IMR-90 (cell line): ENCODE measurements around the gene PRMT1. TPM values are rescaled to one million over a fixed set of nuclear protein-coding genes. Genes with fewer than 3 reads are reported as not detected.

Experiments
- ATAC-seq: fragments of 200-7000 bp; cut with Tn5 transposase; 2 replicates; pipeline ENCODE4 v1.9.1; 2020; ENCODE audit warnings: low read depth, mild to moderate bottlenecking, moderate library complexity
- BruUV-seq: library from RNA; stranded (reverse); fragments of 400-500 nt; replicated peaks from 2 replicates; lab custom pipeline; 2021; lab: Mats Ljungman, UMichigan
- CTCF ChIA-PET: fragments of 300-600 bp; formaldehyde crosslinking; extraction: SDS; loops from one replicate; lab custom pipeline; 2021; ENCODE audit warnings: antibody characterized with exemption; lab: Yijun Ruan, JAX
- POLR2A ChIA-PET: fragments of 300-600 bp; sonication (Branson Sonifier 250); formaldehyde crosslinking; loops from one replicate; lab custom pipeline; 2022; ENCODE audit warnings: antibody characterized with exemption; ENCODE audit not compliant: unreplicated experiment; lab: Charles Lee
- DNase-seq: peaks from one replicate; pipeline ENCODE4 v3.0.0; 2013
- H2AFZ ChIP-seq: replicated peaks from 2 replicates; pipeline ENCODE3; 2013; ENCODE audit warnings: low read length, mild to moderate bottlenecking; ENCODE audit not compliant: poor library complexity
- H2AK5ac ChIP-seq: 2 replicates; pipeline ENCODE4 v1.6.1; 2013; ENCODE audit warnings: low read depth, low read length, inconsistent platforms
- H2AK9ac ChIP-seq: replicated peaks from 2 replicates; pipeline ENCODE3; 2013; ENCODE audit warnings: mild to moderate bottlenecking, low read depth, low read length, moderate library complexity; ENCODE audit not compliant: poor library complexity
- H2BK120ac ChIP-seq: 2 replicates; pipeline ENCODE4 v1.6.1; 2013; ENCODE audit warnings: low read depth, low read length, inconsistent platforms
- H2BK15ac ChIP-seq: 3 replicates; pipeline ENCODE4 v1.6.1; 2013; ENCODE audit warnings: low read depth, low read length, inconsistent platforms
- H2BK20ac ChIP-seq: 2 replicates; pipeline ENCODE4 v1.6.1; 2013; ENCODE audit warnings: low read depth, mild to moderate bottlenecking, inconsistent platforms, low read length, moderate library complexity
- H2BK5ac ChIP-seq: 2 replicates; pipeline ENCODE4 v1.6.1; 2013; ENCODE audit warnings: mild to moderate bottlenecking, low read depth, low read length, inconsistent platforms; ENCODE audit not compliant: poor library complexity, severe bottlenecking
- H3K14ac ChIP-seq: replicated peaks from 2 replicates; pipeline ENCODE4 v1.6.1; 2013; ENCODE audit warnings: low read depth, low read length, inconsistent platforms
- H3K18ac ChIP-seq: 2 replicates; pipeline ENCODE4 v1.6.1; 2013; ENCODE audit warnings: low read depth, low read length, control low read depth
- H3K23ac ChIP-seq: 2 replicates; pipeline ENCODE4 v1.6.1; 2013; ENCODE audit warnings: low read depth, low read length, inconsistent platforms
- H3K27ac ChIP-seq: 2 replicates; pipeline ENCODE4 v1.5.1; 2013; ENCODE audit warnings: mild to moderate bottlenecking, control low read depth, low read length; ENCODE audit not compliant: insufficient read depth
- H3K27me3 ChIP-seq: 2 replicates; pipeline ENCODE4 v1.6.1; 2013; ENCODE audit warnings: low read length; ENCODE audit not compliant: control insufficient read depth, insufficient read depth
- H3K36me3 ChIP-seq: 2 replicates; pipeline ENCODE4 v1.6.1; 2013; ENCODE audit warnings: low read length, mixed read lengths; ENCODE audit not compliant: control insufficient read depth, insufficient read depth
- H3K4ac ChIP-seq: 2 replicates; pipeline ENCODE4 v1.6.1; 2013; ENCODE audit warnings: low read depth, low read length, inconsistent platforms
- H3K4me1 ChIP-seq: 2 replicates; pipeline ENCODE4 v1.6.1; 2013; ENCODE audit warnings: low read length, mixed read lengths; ENCODE audit not compliant: control insufficient read depth, insufficient read depth
- H3K4me2 ChIP-seq: 2 replicates; pipeline ENCODE4 v1.6.1; 2013; ENCODE audit warnings: low read depth, mild to moderate bottlenecking, control low read depth, low read length, moderate library complexity
- H3K4me3 ChIP-seq: 2 replicates; pipeline ENCODE4 v1.5.1; 2013; ENCODE audit warnings: low read depth, mild to moderate bottlenecking, control low read depth, low read length, moderate library complexity; ENCODE audit not compliant: insufficient read depth
- H3K56ac ChIP-seq: 2 replicates; pipeline ENCODE4 v1.6.1; 2013; ENCODE audit warnings: low read length, inconsistent platforms; ENCODE audit not compliant: insufficient read depth; ENCODE audit errors: extremely low read depth
- H3K79me1 ChIP-seq, 2 experiments: 2 replicates each; pipeline ENCODE4 v1.6.1; 2013; ENCODE audit warnings: low read length in 2 of 2, inconsistent platforms in 1 of 2, low read depth in 1 of 2
- H3K9ac ChIP-seq: 2 replicates; pipeline ENCODE4 v1.6.1; 2013; ENCODE audit warnings: low read depth, low read length, control low read depth
- H3K9me1 ChIP-seq: 2 replicates; pipeline ENCODE4 v1.6.1; 2013; ENCODE audit warnings: low read length, inconsistent platforms; ENCODE audit not compliant: insufficient read depth
- H3K9me3 ChIP-seq: 2 replicates; pipeline ENCODE4 v1.6.1; 2013; ENCODE audit warnings: low read length; ENCODE audit not compliant: control insufficient read depth, insufficient read depth
- H4K20me1 ChIP-seq: 2 replicates; pipeline ENCODE4 v1.6.1; 2013; ENCODE audit warnings: low read length, inconsistent platforms; ENCODE audit not compliant: insufficient read depth
- H4K5ac ChIP-seq: 2 replicates; pipeline ENCODE4 v1.6.1; 2013; ENCODE audit warnings: mild to moderate bottlenecking, low read depth, low read length, control low read depth
- H4K8ac ChIP-seq, 2 experiments: 2 replicates each; pipeline ENCODE4 v1.6.1; 2013; ENCODE audit warnings: low read depth in 2 of 2, low read length in 2 of 2, control low read depth in 1 of 2, inconsistent platforms in 1 of 2
- H4K91ac ChIP-seq: 2 replicates; pipeline ENCODE4 v1.6.1; 2013; ENCODE audit warnings: low read depth, low read length, inconsistent platforms; ENCODE audit not compliant: insufficient read depth
- CEBPB ChIP-seq: IDR thresholded peaks from 2 replicates; pipeline ENCODE4 v1.6.1; 2012; ENCODE audit warnings: low read depth, low read length, improper control_type of control experiment
- MAZ ChIP-seq: IDR thresholded peaks from 2 replicates; pipeline ENCODE4 v1.6.1; 2012; ENCODE audit warnings: low read depth, mild to moderate bottlenecking, low read length, improper control_type of control experiment, moderate library complexity, borderline replicate concordance
- NFE2L2 ChIP-seq: fragments of 150-350 bp; IDR thresholded peaks from 2 replicates; pipeline ENCODE4 v1.6.1; 2016; ENCODE audit warnings: low read depth, mild to moderate bottlenecking, low read length
- WGBS, 2 experiments: methylation state at CpG; one replicate each; pipeline versions ENCODE4 v1.1.5 to v1.1.7; 2013; ENCODE audit warnings: missing lambda C conversion rate in 2 of 2; ENCODE audit not compliant: insufficient read length in 1 of 2; ENCODE audit errors: extremely low coverage in 2 of 2; 5-methylcytosine and 5-hydroxymethylcytosine counted together
- dilution Hi-C: fragments of 300-500 bp; cut with HindIII; formaldehyde crosslinking; loops from one replicate; pipeline ENCODE4 v1.14.3; 2018; ENCODE audit warnings: low sequenced_read_pairs; ENCODE audit not compliant: unreplicated experiment
- in situ Hi-C: fragments of 300-500 bp; cut with MboI; formaldehyde crosslinking; loops from 3 replicates; pipeline ENCODE4 v1.14.3; 2019; ENCODE audit warnings: low sequenced_read_pairs, inconsistent platforms, mixed read lengths
- intact Hi-C: fragments of 100-400 bp; cut with micrococcal nuclease; formaldehyde crosslinking; loops from 2 replicates; pipeline ENCODE4 v1.10.0; 2022
- polyA plus RNA-seq, 3 experiments: library from polyadenylated mRNA; depleted of rRNA; stranded (reverse); fragments of >200 nt; gene quantifications; 2 replicates each; pipeline ENCODE4 v1.2.3, GENCODE V29; 2012; ENCODE audit warnings: low replicate concordance in 1 of 3
- total RNA-seq: library from RNA; depleted of rRNA; stranded (reverse); fragments of >200 nt; gene quantifications from 2 replicates; pipeline ENCODE4 v1.2.3, GENCODE V29; 2012

The PRMT1 gene
- total and polyA plus RNA-seq, 2 of the 4 experiments (the other 2 are of a cell fraction): 497 to 840 TPM

GRCh38 chr19:49662011-49662410, 15.1 kb upstream of the PRMT1 start:
- Histone ChIP-seq H3K27me3 (no peaks in the 10 kb centered on the region), H3K18ac (no peak overlapping the region), H3K14ac (no peak overlapping the region), H3K36me3 (peaks cover 48% of the 10 kb centered on the region), H2AK9ac (no peak overlapping the region), H3K79me1 (peaks cover 7 to 58% of the 10 kb centered on the region in 2 experiments; a peak in 3 of 4 replicates), H3K4me1 (peaks cover 9% of the 10 kb centered on the region), H4K5ac (no peak overlapping the region), H3K4me2 (no peak overlapping the region), H3K9ac (no peak overlapping the region), H4K91ac (no peak overlapping the region), H2BK5ac (no peak overlapping the region), H3K27ac (no peak overlapping the region), H3K4ac (no peak overlapping the region), H2AK5ac (no peak overlapping the region), H2BK120ac (no peak overlapping the region), H3K9me3 (no peaks in the 10 kb centered on the region), H4K20me1 (peaks cover 19% of the 10 kb centered on the region), H3K9me1 (peaks cover 3% of the 10 kb centered on the region; the same call in 1 of the 2 replicates), H2BK15ac (no peak overlapping the region), H4K8ac (no peak overlapping the region), H3K23ac (no peak overlapping the region), H2AFZ (no peak overlapping the region), H3K4me3 (no peak overlapping the region), H3K56ac (no peak overlapping the region), H2BK20ac (no peak overlapping the region)
- WGBS, 2 experiments: 100% methylated on average over 2 of the region's 16 CpGs; no CpG with 5 or more reads in 1 of the 2 experiments
- dilution Hi-C loops (no loop called here), intact Hi-C loops (no loop called here), in situ Hi-C loops (loop anchor here (10.0 kb wide), 1 partner anchor 167 kb away; the partner anchor contains the start of gene RPS11)
- DNase-seq (no peak), ATAC-seq (no peak)
- POLR2A ChIA-PET: no interaction called here
- CTCF ChIA-PET: no interaction called here
- no TSS peak for BruUV-seq
- TF ChIP-seq CEBPB (no peak), MAZ (no peak), NFE2L2 (no peak)
